HG02852 (cell line): ENCODE results near the gene CASP1.

ENCODE experiments used
- ATAC-seq: cut with Tn5 transposase; IDR thresholded peaks from one replicate; pipeline ENCODE4 v1.9.1; 2021; ENCODE audit warnings: mild to moderate bottlenecking, moderate library complexity; ENCODE audit not compliant: unreplicated experiment

The CASP1 gene

DNA sequence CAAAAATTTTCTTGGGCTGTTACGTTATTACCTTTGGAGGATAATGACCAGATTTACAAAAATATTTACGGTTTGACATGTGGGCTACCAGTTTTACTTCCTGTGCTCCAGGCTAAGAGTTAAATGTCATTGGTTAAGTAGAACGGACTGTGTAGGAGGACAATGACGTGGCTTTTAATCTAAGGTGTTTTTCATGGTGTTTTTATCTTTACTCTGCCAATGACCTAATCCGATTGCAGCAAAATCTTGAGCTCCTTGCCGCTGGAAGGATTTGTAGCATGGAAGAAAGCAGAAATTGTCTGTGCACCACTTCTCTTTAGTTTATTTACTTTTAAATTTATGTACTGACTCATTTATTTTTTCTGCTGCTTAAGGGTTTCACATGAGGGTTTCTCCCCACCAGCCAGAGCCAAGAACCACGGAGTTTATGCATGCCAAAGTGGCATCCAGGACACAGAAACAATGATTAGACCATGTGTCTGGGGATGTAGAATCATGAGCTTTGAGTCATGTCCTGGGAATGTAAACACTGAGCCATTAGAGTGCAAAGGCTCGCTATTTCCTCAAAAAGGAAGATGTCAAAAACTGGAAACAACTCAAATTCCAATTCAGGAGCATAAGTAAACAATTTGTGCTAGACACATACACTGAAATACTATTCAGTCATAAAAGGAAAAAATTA lies 12.1 kb upstream of the CASP1 start:
- ATAC-seq = no peak

- no peak for ATAC-seq
Measured at GRCh38 chr11:105045676-105046296, 10.8 kb upstream of the CASP1 start.

DNA sequence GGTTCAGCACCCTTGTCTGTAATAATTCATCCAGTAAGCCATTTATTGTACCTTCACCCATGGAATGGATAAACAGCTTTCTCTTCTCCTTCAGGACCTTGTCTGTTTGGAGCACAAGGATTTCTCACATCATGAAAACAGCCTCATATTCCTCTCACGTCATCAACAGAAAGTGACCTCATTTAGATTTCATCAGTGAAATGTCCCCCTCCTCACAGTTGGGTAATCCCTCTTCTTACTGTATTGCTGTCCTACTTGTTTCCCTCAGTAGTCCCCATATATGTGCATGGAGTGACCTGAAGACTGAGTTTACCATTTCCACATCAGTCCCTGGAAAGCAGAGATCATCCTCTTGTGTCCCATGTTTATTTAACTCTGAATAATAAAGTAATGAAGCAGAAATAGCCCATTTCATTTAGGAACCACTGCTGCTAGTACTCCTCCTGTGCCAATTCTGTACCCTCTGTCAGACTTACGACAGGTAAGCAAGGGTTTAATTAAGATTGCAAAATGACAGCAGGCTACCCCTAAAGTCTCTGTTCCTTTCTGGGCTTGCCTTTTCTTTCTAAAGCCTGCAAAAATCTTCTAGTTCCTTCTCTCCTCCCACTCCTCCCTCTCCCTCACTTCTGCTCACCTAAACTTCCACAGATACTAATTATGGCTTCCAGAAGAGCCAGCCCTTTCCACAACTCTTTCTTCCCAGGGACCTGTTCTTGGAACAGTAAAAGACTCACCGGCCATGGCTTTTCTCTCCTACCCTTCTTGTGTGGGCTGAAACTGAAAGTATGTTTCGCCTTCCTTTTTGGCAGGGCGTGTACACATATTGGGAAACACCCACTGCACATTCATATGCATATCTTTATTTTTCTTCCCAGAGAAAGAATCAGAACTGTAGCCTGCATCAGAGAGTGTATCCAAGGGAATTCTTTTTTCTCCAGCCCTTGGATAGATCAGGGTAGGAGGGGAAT lies 9.9 kb upstream of the CASP1 start, which contains the start of gene CARD16:
TSS of gene CARD16 (minus strand) at position 779 of the 968 bp plus-strand sequence. CDS start at position 741, 38 bp downstream.
- peak; percentile 99 for ATAC-seq

DNA sequence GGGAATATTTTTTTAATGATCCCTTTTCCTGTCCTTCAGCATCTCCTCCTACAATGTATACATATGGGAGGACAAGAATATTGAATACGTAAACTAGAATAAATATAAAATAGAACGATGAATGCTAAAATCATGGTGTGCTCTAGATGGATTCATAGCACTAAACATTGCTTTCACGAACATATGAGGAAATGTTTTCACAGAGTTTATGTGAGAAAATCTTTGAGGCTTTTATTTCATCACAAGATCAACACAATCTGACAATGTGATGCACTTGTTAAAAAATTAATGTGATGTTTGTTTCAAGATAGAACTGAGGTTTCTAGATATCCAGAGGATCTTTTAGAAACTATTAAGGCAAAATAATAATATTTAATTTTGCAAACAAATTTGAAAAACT lies 7.2 kb upstream of the CASP1 start:
- no peak for ATAC-seq

GRCh38 chr11:105040703-105041102 lies 5.8 kb upstream of the CASP1 start:
- ATAC-seq = no peak

GRCh38 chr11:105034388-105034787 lies 556 bp downstream of the CASP1 start:
- peak; percentile 14 for ATAC-seq

- no peak for ATAC-seq
Measured at GRCh38 chr11:105033781-105034180, 1.2 kb downstream of the CASP1 start.

DNA sequence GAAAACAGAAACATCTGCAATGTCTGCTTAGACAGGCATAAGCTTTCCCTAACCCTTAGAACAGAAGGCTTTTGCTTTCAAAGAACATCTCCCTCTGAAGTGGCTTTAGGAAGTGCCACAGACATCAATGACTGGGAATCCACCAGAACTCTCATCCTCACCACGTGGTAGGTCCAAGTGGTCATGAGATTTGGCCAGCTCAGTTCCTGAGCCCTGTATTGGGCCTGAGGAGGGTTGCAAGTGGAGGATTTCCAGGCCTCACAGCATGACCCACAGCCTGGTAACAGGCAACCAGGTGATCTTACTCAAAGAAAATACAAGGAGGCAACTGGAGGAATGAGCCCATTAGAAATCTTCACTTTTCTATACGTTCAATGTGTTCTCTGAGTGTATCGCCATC lies 1.6 kb downstream of the CASP1 start:
- ATAC-seq = no peak

DNA sequence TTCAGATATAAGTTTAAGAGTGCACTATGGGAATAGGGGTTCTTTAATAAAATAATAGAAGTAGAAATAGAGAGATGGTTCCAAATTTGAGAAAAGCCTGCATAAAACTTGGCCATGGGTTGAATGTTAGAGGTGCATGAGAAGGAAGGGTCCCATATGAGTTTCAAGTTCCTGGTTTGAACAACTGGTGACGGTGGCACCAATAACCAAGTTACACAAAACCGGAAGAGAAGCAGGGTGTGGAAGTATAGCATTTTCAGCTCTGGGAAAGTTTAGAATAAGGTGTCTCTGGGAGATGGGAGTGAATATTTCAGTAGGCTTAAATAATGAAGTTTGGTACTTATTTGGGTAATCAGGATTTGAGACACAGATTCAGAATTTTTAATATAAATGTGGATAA lies 2.4 kb downstream of the CASP1 start:
- no peak for ATAC-seq

DNA sequence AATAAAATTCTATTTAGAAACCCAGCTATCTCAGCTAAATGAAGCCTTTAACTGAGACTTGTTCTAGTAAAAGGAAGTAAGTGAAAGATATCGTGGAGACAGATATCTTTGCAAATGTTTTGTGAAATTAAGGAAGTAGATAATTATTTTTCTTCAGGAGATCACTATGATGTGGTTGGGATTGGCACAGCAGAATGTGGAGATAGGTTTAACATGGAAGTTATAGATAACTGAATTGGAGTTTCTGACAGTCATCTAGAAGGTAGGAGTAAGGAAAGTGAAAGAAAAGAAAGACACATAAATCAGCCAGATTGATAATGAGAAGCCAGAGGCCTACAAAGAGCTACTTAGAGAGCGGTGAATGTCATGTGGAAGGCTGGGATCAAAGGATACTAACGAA lies 7.3 kb downstream of the CASP1 start:
- no peak for ATAC-seq

GRCh38 chr11:105024394-105024793 lies 10.6 kb downstream of the CASP1 start:
- no peak for ATAC-seq

- ATAC-seq = no peak
Measured at GRCh38 chr11:105023003-105023402, 11.9 kb downstream of the CASP1 start, which contains the start of gene CASP5. TSS of gene CASP5 (minus strand) at chr11:105023168. CDS start at chr11:105023136, 32 bp downstream.

- ATAC-seq = no peak
Measured at GRCh38 chr11:105022527-105022926, 12.4 kb downstream of the CASP1 start.

GRCh38 chr11:105007463-105007862 lies 27.5 kb downstream of the CASP1 start:
- ATAC-seq = no peak

DNA sequence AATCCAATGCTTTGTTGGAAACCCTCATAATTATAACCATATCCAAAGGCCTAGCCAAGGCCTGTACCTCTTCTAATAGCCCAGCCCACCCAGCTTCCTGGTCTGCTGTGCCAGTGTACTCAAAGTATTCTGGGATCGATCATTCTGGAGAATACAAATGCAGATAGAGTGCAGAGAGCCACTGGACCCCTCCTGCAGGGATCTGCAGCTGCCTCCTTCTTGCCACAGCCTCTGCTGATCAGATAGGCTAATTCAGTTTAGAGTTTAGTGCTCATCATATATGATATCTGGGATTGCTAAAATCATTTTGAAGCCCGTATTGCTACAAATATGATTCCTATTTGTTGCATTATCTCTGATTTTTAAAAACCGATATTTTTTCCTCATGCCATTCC lies 29.5 kb downstream of the CASP1 start:
- no peak for ATAC-seq

DNA sequence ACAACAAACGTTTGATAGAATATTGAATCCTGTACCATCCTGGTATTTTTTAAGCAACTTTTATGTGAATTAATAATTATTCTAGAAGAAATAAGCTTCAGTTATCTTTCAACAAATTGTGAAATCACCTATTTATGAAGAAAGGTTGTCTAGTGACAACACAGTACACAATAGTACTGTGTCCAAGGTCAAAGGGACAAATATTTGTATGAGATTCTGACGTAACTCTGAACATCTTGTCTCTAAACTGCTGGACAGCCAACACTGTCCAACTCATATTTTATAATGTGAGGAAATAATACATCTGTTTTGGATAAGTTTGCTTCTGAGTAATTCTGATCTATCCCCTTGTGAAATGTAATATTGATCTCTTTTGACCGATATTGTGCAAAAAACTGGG lies 30.9 kb downstream of the CASP1 start:
- ATAC-seq = no peak

GRCh38 chr11:105003151-105003550 lies 31.8 kb downstream of the CASP1 start:
- no peak for ATAC-seq

DNA sequence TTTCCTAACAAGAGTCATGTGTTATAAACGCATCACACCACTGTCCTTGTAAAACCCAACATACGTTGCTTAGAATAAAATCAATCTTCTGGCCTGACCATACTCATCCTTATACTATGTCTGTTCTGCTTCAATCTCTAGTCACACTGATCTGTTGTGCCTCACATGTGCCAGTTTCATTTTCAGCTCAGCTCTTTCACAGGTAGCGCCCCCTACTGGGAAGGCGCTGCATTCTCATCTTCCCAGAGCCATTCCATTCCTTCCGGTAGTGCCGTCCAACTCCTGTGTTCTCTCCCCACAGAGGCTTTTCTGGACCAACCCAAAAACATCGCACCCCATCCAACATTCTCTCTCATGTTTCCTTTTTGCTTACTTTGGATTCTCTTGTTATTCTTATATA lies 34.1 kb downstream of the CASP1 start:
- peak; percentile 95 for ATAC-seq

DNA sequence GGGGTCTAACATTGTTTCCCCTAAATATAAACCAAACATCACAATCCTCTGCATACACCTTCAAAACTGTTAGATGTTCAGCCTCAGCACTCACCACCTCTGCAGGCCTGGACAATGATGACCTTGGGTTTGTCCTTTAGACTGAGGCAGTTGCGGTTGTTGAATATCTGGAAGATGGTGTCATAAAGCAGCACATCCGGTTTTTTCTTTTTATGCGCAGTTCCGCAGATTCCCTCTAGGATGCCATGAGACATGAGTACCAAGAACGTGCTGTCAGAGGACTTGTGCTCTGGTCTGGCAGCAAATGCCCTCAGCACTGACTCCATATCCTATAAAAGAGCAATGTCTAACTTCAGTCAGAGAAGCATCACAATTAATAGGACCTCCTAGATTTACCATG lies 34.8 kb downstream of the CASP1 start:
- ATAC-seq = no peak

DNA sequence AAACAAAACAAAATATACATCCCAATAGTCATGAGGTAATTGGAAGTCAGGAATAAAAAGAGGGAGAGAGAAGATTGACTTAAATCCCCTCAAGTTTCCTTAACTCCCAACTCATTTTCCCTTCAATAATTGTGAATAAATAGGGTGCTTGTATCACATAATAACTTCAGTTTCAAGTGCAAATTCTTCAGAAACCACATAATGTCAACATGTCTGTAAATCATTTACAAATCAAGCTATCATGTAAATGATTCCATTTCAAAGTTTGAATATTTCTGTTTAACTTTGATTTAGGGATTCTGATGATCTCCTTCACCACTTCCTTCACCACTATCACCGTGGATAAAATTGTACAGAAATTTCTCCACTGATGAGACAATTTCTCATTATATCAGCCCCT lies 35.2 kb downstream of the CASP1 start:
- no peak for ATAC-seq

DNA sequence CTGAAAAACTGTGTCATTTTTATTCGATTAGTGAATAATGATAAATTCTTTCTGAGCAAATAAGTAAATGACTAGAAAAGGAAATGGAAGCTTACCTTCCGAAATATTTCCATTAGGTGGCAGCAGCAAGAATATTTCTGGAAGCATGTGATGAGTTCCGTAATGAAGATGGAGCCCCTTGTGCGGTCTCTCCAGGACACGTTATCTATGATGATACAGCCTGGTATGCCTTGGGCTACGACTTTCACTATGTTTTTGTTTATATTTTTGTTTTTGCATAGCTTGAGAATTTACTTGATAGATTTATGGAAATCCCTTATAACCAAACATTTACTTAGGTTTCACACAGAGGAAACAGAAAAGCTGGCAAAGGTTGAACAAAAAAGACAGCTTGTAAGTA lies 37.7 kb downstream of the CASP1 start:
- no peak for ATAC-seq
